Stomach (tissue), 4 donors: Measurements from ENCODE around the gene MAGI1.

Source experiments
- CTCF ChIP-seq, 7 experiments: fragments of 450-650 bp in 4 of 7; fragments of 200-600 bp in 3 of 7; sonication (generic) in 3 of 7; IDR thresholded peaks; one replicate each; pipeline ENCODE4 v1.5.1; 2016 to 2019; ENCODE audit warnings: antibody characterized with exemption in 7 of 7, control low read depth in 2 of 7, mild to moderate bottlenecking in 1 of 7
- EP300 ChIP-seq: sonication (generic); formaldehyde crosslinking; IDR thresholded peaks from one replicate; pipeline ENCODE4 v1.6.1; 2017; ENCODE audit warnings: antibody characterized with exemption
- POLR2A ChIP-seq, 4 donors: fragments of 450-650 bp; IDR thresholded peaks; one replicate each; pipeline ENCODE4 v1.6.1; 2016; ENCODE audit warnings: antibody characterized with exemption in 4 of 4, control low read depth in 2 of 4, mild to moderate bottlenecking in 1 of 4, moderate library complexity in 1 of 4

- no peak for TF ChIP-seq CTCF (IDR thresholded peaks at IDR 0.05)
- TF ChIP-seq POLR2A (IDR thresholded peaks at IDR 0.05) = no peak
- no peak for TF ChIP-seq EP300
Measured at GRCh38 chr3:65573548-65574116, 465.1 kb downstream of the MAGI1 start.
